Neural progenitor cell (in vitro differentiated cells): ENCODE measurements around the gene UTY. TPM values are rescaled to one million over a fixed set of nuclear protein-coding genes. Genes with fewer than 3 reads are reported as not detected.

Experiments used
- DNase-seq: peaks from one replicate; pipeline ENCODE4 v3.0.0-alpha.2; 2016; ENCODE audit warnings: low spot score
- H2AFZ ChIP-seq: fragments of 200-600 bp; sonication (generic); replicated peaks from 2 replicates; pipeline ENCODE4 v1.6.1; 2016; ENCODE audit warnings: antibody characterized with exemption
- H3F3A ChIP-seq: fragments of 200-600 bp; sonication (generic); 2 replicates; pipeline ENCODE4 v1.6.1; 2016; ENCODE audit warnings: antibody characterized with exemption, low read depth
- H3K27ac ChIP-seq: fragments of 200-600 bp; sonication (generic); 2 replicates; pipeline ENCODE4 v1.5.1; 2016; ENCODE audit warnings: mild to moderate bottlenecking
- H3K27me3 ChIP-seq: fragments of 200-600 bp; sonication (generic); 2 replicates; pipeline ENCODE4 v1.6.1; 2016; ENCODE audit warnings: mild to moderate bottlenecking, moderate library complexity
- H3K36me3 ChIP-seq: fragments of 200-600 bp; sonication (generic); 2 replicates; pipeline ENCODE4 v1.5.1; 2016
- H3K4me1 ChIP-seq: fragments of 200-600 bp; sonication (generic); 2 replicates; pipeline ENCODE4 v1.6.1; 2016; ENCODE audit warnings: mixed run types
- H3K4me2 ChIP-seq: fragments of 200-600 bp; sonication (generic); 2 replicates; pipeline ENCODE4 v1.6.1; 2016
- H3K4me3 ChIP-seq: fragments of 200-600 bp; sonication (generic); 2 replicates; pipeline ENCODE4 v1.5.1; 2016
- H3K79me2 ChIP-seq: fragments of 200-600 bp; sonication (generic); 2 replicates; pipeline ENCODE4 v1.6.1; 2016; ENCODE audit warnings: low read depth
- H3K9ac ChIP-seq: fragments of 200-600 bp; sonication (generic); 2 replicates; pipeline ENCODE4 v1.6.1; 2016
- H3K9me3 ChIP-seq: fragments of 200-600 bp; sonication (generic); 2 replicates; pipeline ENCODE4 v1.5.1; 2016; ENCODE audit warnings: low read depth
- H4K20me1 ChIP-seq: fragments of 200-600 bp; sonication (generic); 2 replicates; pipeline ENCODE4 v1.6.1; 2016; ENCODE audit warnings: low read depth
- H3K27ac Mint-ChIP-seq: 3 replicates; pipeline ENCODE4 v1.8.0; 2021; ENCODE audit warnings: mixed read lengths
- H3K27me3 Mint-ChIP-seq: 2 replicates; pipeline ENCODE4 v1.8.0; 2022; ENCODE audit warnings: low read depth, mild to moderate bottlenecking, inconsistent platforms, moderate library complexity, mixed read lengths; ENCODE audit not compliant: insufficient read depth
- H3K36me3 Mint-ChIP-seq: 3 replicates; pipeline ENCODE4 v1.8.0; 2021; ENCODE audit warnings: mixed read lengths
- H3K4me1 Mint-ChIP-seq: 3 replicates; pipeline ENCODE4 v1.8.0; 2021; ENCODE audit warnings: mixed read lengths
- H3K4me3 Mint-ChIP-seq: 3 replicates; pipeline ENCODE4 v1.8.0; 2021; ENCODE audit warnings: mild to moderate bottlenecking, moderate library complexity, mixed read lengths
- H3K9me3 Mint-ChIP-seq: 3 replicates; pipeline ENCODE4 v1.8.0; 2020; ENCODE audit warnings: mixed read lengths
- EZH2 ChIP-seq: fragments of 200-600 bp; sonication (generic); IDR thresholded peaks from 2 replicates; pipeline ENCODE4 v1.6.1; 2017; ENCODE audit warnings: antibody characterized with exemption, mild to moderate bottlenecking, moderate library complexity
- EZH2phosphoT487 ChIP-seq: fragments of 200-600 bp; sonication (generic); IDR thresholded peaks from 2 replicates; pipeline ENCODE4 v1.6.1; 2017; ENCODE audit warnings: antibody characterized with exemption
- total RNA-seq: library from RNA; depleted of rRNA; stranded (reverse); fragments of >200 nt; gene quantifications from 2 replicates; pipeline ENCODE4 v1.2.3, GENCODE V29; 2015; ENCODE audit warnings: low replicate concordance
- TF ChIP-seq, protein P1 (sequence below): fragments of 200-600 bp; sonication (generic); IDR thresholded peaks from 2 replicates; pipeline ENCODE4 v1.5.1; 2017; ENCODE audit warnings: antibody characterized with exemption, mild to moderate bottlenecking

Gene UTY
- total RNA-seq, 1 donor from 2014 or later, result not detected

DNA sequence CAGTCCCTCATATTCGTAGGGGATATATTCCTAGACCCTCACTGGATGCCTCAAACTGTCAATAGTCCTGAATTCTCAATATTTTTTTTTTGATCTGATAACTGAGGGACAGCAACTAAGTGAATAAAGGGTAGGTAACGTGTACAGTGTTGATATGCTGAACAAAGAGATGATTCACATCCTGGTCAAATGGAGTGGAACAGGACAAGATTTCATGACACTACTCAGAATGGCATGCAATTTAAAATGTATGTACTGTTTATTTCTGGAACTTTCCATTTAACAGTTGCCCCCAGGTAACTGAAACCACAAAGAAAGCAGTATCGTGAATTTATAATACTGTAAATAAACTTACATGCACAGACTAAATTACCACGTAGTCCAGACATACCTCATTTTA is 128.4 kb downstream of the UTY start:
- H3K4me3 Mint-ChIP-seq, result no peak overlapping the region
- H3K9me3 ChIP-seq, result no peaks in the 10 kb centered on the region
- TF ChIP-seq EZH2phosphoT487 (no peak), EZH2 (no peak)
- TF ChIP-seq, protein P1, sequence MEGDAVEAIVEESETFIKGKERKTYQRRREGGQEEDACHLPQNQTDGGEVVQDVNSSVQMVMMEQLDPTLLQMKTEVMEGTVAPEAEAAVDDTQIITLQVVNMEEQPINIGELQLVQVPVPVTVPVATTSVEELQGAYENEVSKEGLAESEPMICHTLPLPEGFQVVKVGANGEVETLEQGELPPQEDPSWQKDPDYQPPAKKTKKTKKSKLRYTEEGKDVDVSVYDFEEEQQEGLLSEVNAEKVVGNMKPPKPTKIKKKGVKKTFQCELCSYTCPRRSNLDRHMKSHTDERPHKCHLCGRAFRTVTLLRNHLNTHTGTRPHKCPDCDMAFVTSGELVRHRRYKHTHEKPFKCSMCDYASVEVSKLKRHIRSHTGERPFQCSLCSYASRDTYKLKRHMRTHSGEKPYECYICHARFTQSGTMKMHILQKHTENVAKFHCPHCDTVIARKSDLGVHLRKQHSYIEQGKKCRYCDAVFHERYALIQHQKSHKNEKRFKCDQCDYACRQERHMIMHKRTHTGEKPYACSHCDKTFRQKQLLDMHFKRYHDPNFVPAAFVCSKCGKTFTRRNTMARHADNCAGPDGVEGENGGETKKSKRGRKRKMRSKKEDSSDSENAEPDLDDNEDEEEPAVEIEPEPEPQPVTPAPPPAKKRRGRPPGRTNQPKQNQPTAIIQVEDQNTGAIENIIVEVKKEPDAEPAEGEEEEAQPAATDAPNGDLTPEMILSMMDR, result no peak

DNA sequence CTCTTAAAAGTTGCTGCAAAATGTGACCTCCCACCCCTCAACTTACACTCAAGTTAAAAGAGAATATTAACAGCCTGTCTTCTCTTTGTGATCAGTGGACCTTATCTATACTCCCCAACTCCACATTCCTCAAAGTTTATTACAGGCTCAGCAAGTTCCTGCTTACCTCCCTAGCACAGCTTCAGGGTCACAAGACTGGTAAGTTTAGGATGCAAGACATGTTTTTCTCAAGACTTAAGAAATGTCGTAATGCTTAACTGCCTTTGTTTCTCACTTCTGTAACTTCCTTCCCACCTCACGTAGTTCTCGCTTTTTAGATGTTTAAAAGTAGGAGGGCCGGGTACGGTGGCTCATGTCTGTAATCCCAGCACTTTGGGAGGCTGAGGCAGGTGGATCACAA is 132.7 kb downstream of the UTY start:
- H2AFZ ChIP-seq, result no peak overlapping the region
- no peaks in the 10 kb centered on the region for H3K36me3 ChIP-seq
- Mint-ChIP-seq H3K27me3 (no peaks in the 10 kb centered on the region), H3K36me3 (no peaks in the 10 kb centered on the region), H3K4me3 (no peak overlapping the region), H3K9me3 (no peaks in the 10 kb centered on the region), H3K4me1 (no peaks in the 10 kb centered on the region), H3K27ac (no peak overlapping the region)
- no peaks in the 10 kb centered on the region for H3K9me3 ChIP-seq
- no peaks in the 10 kb centered on the region for H3K4me1 ChIP-seq
- H3K79me2 ChIP-seq, result no peaks in the 10 kb centered on the region
- H3K4me2 ChIP-seq, result no peak overlapping the region
- no peak overlapping the region for H3K27ac ChIP-seq
- no peak overlapping the region for H3K9ac ChIP-seq
- no peak for TF ChIP-seq EZH2phosphoT487
- TF ChIP-seq EZH2, result no peak
- TF ChIP-seq, protein P1, result no peak
- no peaks in the 10 kb centered on the region for H4K20me1 ChIP-seq
- H3K4me3 ChIP-seq, result no peak overlapping the region
- H3K27me3 ChIP-seq, result no peaks in the 10 kb centered on the region
- H3F3A ChIP-seq, result no peaks in the 10 kb centered on the region
- no peak for DNase-seq

More for the DNA sequence above, 128.4 kb downstream of the UTY start:
- Histone ChIP-seq H3K4me1 (no peaks in the 10 kb centered on the region), H3K27me3 (no peaks in the 10 kb centered on the region), H3K4me3 (no peak overlapping the region), H2AFZ (no peak overlapping the region), H3K27ac (no peak overlapping the region), H3K4me2 (no peak overlapping the region), H4K20me1 (no peaks in the 10 kb centered on the region), H3K36me3 (no peaks in the 10 kb centered on the region), H3K79me2 (no peaks in the 10 kb centered on the region), H3F3A (no peaks in the 10 kb centered on the region), H3K9ac (no peak overlapping the region)
- no peaks in the 10 kb centered on the region for H3K4me1 Mint-ChIP-seq
- no peaks in the 10 kb centered on the region for H3K9me3 Mint-ChIP-seq
- no peaks in the 10 kb centered on the region for H3K36me3 Mint-ChIP-seq
- H3K27ac Mint-ChIP-seq, result no peak overlapping the region
- no peak for DNase-seq
- no peaks in the 10 kb centered on the region for H3K27me3 Mint-ChIP-seq

DNA sequence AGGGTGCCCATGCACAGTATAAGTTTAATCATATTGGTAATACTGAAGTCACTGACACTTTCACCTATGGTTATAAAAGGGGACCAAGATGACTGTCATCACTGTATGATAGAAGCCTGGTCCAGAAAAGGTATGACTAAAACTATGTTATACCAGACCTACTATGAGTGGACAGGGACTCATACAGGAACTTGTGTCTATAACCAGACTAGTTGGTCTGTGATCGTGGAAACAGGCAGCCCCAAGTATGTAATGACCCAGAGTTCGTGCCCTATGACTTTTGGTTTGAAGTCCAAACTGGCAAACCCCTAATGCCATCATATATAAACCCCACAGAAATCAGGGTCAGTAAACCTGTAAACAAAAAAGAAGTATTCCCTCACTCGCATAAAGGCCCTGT is 134.3 kb downstream of the UTY start:
- Histone ChIP-seq H3K79me2 (no peaks in the 10 kb centered on the region), H2AFZ (no peak overlapping the region), H3F3A (no peaks in the 10 kb centered on the region), H3K4me1 (no peaks in the 10 kb centered on the region), H3K9ac (no peak overlapping the region), H3K27me3 (no peaks in the 10 kb centered on the region), H3K36me3 (no peaks in the 10 kb centered on the region), H3K27ac (no peak overlapping the region), H3K9me3 (no peaks in the 10 kb centered on the region), H3K4me2 (no peak overlapping the region), H3K4me3 (no peak overlapping the region), H4K20me1 (no peaks in the 10 kb centered on the region)
- no peak overlapping the region for H3K4me3 Mint-ChIP-seq
- H3K4me1 Mint-ChIP-seq, result no peaks in the 10 kb centered on the region
- DNase-seq, result no peak
- TF ChIP-seq EZH2phosphoT487 (no peak), EZH2 (no peak)
- TF ChIP-seq, protein P1, result no peak
- H3K27me3 Mint-ChIP-seq, result no peaks in the 10 kb centered on the region
- H3K9me3 Mint-ChIP-seq, result no peaks in the 10 kb centered on the region
- no peak overlapping the region for H3K27ac Mint-ChIP-seq
- no peaks in the 10 kb centered on the region for H3K36me3 Mint-ChIP-seq
